Fibroblast of pulmonary artery (primary cell): ENCODE results near the gene CA12.

Source experiments
- DNase-seq: peaks from one replicate; pipeline ENCODE4 v3.0.0-alpha.2; 2010; ENCODE audit warnings: low read depth
- H3K4me3 ChIP-seq: replicated peaks from 2 replicates; pipeline ENCODE4 v1.5.1; 2011; ENCODE audit warnings: low read depth, mild to moderate bottlenecking, control low read depth, low read length, moderate library complexity
- CTCF ChIP-seq: IDR thresholded peaks from 2 replicates; pipeline ENCODE4 v1.5.1; 2011; ENCODE audit warnings: mild to moderate bottlenecking, control low read depth, low read length, inconsistent platforms; ENCODE audit errors: missing control alignments

The CA12 gene

GRCh38 chr15:63381301-63382204 lies at the start of gene CA12:
Gene CA12, minus strand, starts transcription at chr15:63381846. Its CDS starts 126 bp downstream, at chr15:63381720.
- TF ChIP-seq CTCF: no peak
- DNase-seq: peak; percentile 62
- H3K4me3 ChIP-seq: peak within 1 kb of the TSS; percentile 72

GRCh38 chr15:63430766-63431451 lies 49.3 kb upstream of the CA12 start:
- no peak overlapping the region for H3K4me3 ChIP-seq
- no peak for DNase-seq
- no peak for TF ChIP-seq CTCF

- TF ChIP-seq CTCF: no peak
- no peak overlapping the region for H3K4me3 ChIP-seq
- no peak for DNase-seq
Measured at GRCh38 chr15:63426552-63426951, 44.9 kb upstream of the CA12 start.

GRCh38 chr15:63425426-63425985 lies 43.9 kb upstream of the CA12 start:
- H3K4me3 ChIP-seq: no peak overlapping the region
- no peak for TF ChIP-seq CTCF
- DNase-seq: no peak

- TF ChIP-seq CTCF: no peak
- H3K4me3 ChIP-seq: no peak overlapping the region
- no peak for DNase-seq
Measured at GRCh38 chr15:63422891-63423590, 41.4 kb upstream of the CA12 start.

- DNase-seq: no peak
- no peak overlapping the region for H3K4me3 ChIP-seq
- TF ChIP-seq CTCF: no peak
Measured at GRCh38 chr15:63421433-63421832, 39.8 kb upstream of the CA12 start.
